CD4-positive, CD25-positive, alpha-beta regulatory T cell (primary cell): Measurements from ENCODE around the gene PTHLH. TPM values are rescaled to one million over a fixed set of nuclear protein-coding genes. Genes with fewer than 3 reads are reported as not detected.

Experiments
- ATAC-seq, 2 donors: fragments of 150-1000 bp; cut with Tn5 transposase; one replicate each; pipeline ENCODE4 v1.10.0; 2021; ENCODE audit warnings: low read depth in 2 of 2, moderate number of reproducible peaks in 2 of 2, moderate library complexity in 1 of 2
- DNase-seq, 3 donors: peaks; one replicate each; pipeline versions ENCODE4 v3.0.0 to v3.0.0-alpha.2; 2012 to 2022; ENCODE audit warnings: mixed read lengths in 1 of 3
- H3K27ac ChIP-seq: one replicate; pipeline ENCODE4 v1.7.0; 2013; ENCODE audit warnings: mild to moderate bottlenecking, low read length; ENCODE audit not compliant: insufficient read depth, poor library complexity, severe bottlenecking
- H3K27me3 ChIP-seq: one replicate; pipeline ENCODE4 v1.7.0; 2013; ENCODE audit warnings: low read length; ENCODE audit not compliant: control insufficient read depth, insufficient read depth
- H3K36me3 ChIP-seq: one replicate; pipeline ENCODE4 v1.7.0; 2013; ENCODE audit warnings: mild to moderate bottlenecking, low read length, moderate library complexity; ENCODE audit not compliant: control insufficient read depth, insufficient read depth
- H3K4me1 ChIP-seq: 2 replicates; pipeline ENCODE4 v1.7.0; 2013; ENCODE audit warnings: mild to moderate bottlenecking, low read length; ENCODE audit not compliant: insufficient read depth, control insufficient read depth, poor library complexity, severe bottlenecking
- H3K4me3 ChIP-seq: one replicate; pipeline ENCODE4 v1.7.0; 2013; ENCODE audit warnings: low read depth, mild to moderate bottlenecking, low read length, moderate library complexity
- H3K9me3 ChIP-seq, 2 experiments: 1 replicate in 1 of 2; 2 replicates in 1 of 2; pipeline ENCODE4 v1.7.0; 2013; ENCODE audit warnings: low read length in 2 of 2, mild to moderate bottlenecking in 1 of 2, moderate library complexity in 1 of 2; ENCODE audit not compliant: control insufficient read depth in 2 of 2
- H3K27ac Mint-ChIP-seq, 3 donors: one replicate each; pipeline ENCODE4 v1.8.0; 2020 to 2022; ENCODE audit warnings: mild to moderate bottlenecking in 3 of 3, mixed read lengths in 3 of 3, moderate library complexity in 2 of 3
- H3K27me3 Mint-ChIP-seq: one replicate; pipeline ENCODE4 v1.8.0; 2022; ENCODE audit warnings: mild to moderate bottlenecking, mixed read lengths
- H3K36me3 Mint-ChIP-seq: one replicate; pipeline ENCODE4 v1.8.0; 2020; ENCODE audit warnings: mixed read lengths
- H3K4me1 Mint-ChIP-seq, 4 donors: one replicate each; pipeline ENCODE4 v1.8.0; 2020 to 2022; ENCODE audit warnings: mixed read lengths in 4 of 4, mild to moderate bottlenecking in 1 of 4
- H3K4me3 Mint-ChIP-seq, 4 donors: one replicate each; pipeline ENCODE4 v1.8.0; 2020 to 2022; ENCODE audit warnings: mild to moderate bottlenecking in 4 of 4, mixed read lengths in 4 of 4, moderate library complexity in 3 of 4
- H3K9me3 Mint-ChIP-seq, 7 donors: one replicate each; pipeline ENCODE4 v1.8.0; 2020 to 2022; ENCODE audit warnings: mixed read lengths in 7 of 7, mild to moderate bottlenecking in 3 of 7, moderate library complexity in 2 of 7
- polyA plus RNA-seq, 4 donors: library from polyadenylated mRNA; unstranded; fragments of 300-500 nt; fragmentation: Illumina TruSeq; gene quantifications; one replicate each; pipeline ENCODE4 v1.2.3, GENCODE V29; 2021
- total RNA-seq: library from RNA; stranded (reverse); gene quantifications from one replicate; pipeline ENCODE4 v1.2.3, GENCODE V29; 2022

PTHLH gene
- total and polyA plus RNA-seq, 5 donors from 2014 or later = 0.15 TPM; not detected in 4

- no peaks in the 10 kb centered on the region for H3K27me3 ChIP-seq
- ATAC-seq = no peak
- H3K36me3 ChIP-seq = no peaks in the 10 kb centered on the region
- no peak for DNase-seq
- H3K9me3 ChIP-seq = no peaks in the 10 kb centered on the region
- H3K36me3 Mint-ChIP-seq = no peaks in the 10 kb centered on the region
- H3K9me3 Mint-ChIP-seq = peaks cover 0 to 9% (median 0%) of the 10 kb centered on the region in 7 donors
- no peak overlapping the region for H3K4me3 Mint-ChIP-seq
- H3K4me1 ChIP-seq = no peaks in the 10 kb centered on the region
- no peak overlapping the region for H3K4me3 ChIP-seq
- no peak overlapping the region for H3K27ac Mint-ChIP-seq
- no peaks in the 10 kb centered on the region for H3K27me3 Mint-ChIP-seq
- H3K27ac ChIP-seq = no peak overlapping the region
- peaks cover 0 to 11% (median 0%) of the 10 kb centered on the region in 4 donors for H3K4me1 Mint-ChIP-seq
Observed at GRCh38 chr12:27915536-27915935, 57.0 kb downstream of the PTHLH start.

- Histone ChIP-seq H3K4me1 (no peaks in the 10 kb centered on the region), H3K27me3 (no peaks in the 10 kb centered on the region), H3K9me3 (no peaks in the 10 kb centered on the region), H3K4me3 (no peak overlapping the region), H3K27ac (no peak overlapping the region), H3K36me3 (no peaks in the 10 kb centered on the region)
- peaks cover 0 to 9% (median 0%) of the 10 kb centered on the region in 7 donors for H3K9me3 Mint-ChIP-seq
- no peak overlapping the region for H3K27ac Mint-ChIP-seq
- H3K4me1 Mint-ChIP-seq = peaks cover 0 to 11% (median 0%) of the 10 kb centered on the region in 4 donors
- H3K4me3 Mint-ChIP-seq = no peak overlapping the region
- no peaks in the 10 kb centered on the region for H3K27me3 Mint-ChIP-seq
- no peaks in the 10 kb centered on the region for H3K36me3 Mint-ChIP-seq
- no peak for ATAC-seq
- no peak for DNase-seq
Observed at GRCh38 chr12:27915021-27915420, 57.5 kb downstream of the PTHLH start.

DNA sequence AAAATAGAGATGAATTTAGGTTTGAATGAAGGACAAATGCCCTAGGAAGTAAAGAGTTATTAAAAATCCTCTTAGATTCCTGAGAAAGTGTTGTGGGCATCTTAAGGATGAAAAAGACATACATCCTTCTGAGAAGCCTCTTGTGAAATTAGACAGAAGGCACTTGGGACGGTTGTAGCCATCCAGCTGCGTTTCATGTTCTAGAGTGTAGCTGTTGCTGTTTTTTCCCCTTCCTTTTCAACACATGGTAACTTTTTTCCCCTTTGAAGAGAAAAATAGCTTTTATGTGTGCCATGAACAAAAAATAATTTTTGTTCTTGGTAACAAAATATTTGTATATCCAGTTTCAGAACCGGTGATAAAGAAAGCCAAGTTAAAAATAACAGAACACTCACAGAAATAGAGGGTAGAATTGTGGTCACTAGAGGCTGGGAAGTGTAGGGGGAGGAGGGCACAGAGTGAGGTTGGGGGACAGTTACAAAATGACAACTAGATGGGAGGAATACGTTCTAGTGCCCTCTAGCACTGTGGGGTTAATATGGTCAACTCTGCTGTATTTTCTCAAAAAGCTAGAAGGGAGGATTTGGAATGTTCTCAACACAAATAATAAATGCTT is 58.4 kb downstream of the PTHLH start:
- peaks cover 4% of the 10 kb centered on the region for H3K27me3 Mint-ChIP-seq
- no peak overlapping the region for H3K27ac Mint-ChIP-seq
- H3K4me3 Mint-ChIP-seq = no peak overlapping the region
- H3K9me3 Mint-ChIP-seq = peaks cover 0 to 9% (median 0%) of the 10 kb centered on the region in 7 donors
- Histone ChIP-seq H3K4me3 (no peak overlapping the region), H3K9me3 (no peaks in the 10 kb centered on the region), H3K27me3 (no peaks in the 10 kb centered on the region), H3K4me1 (no peaks in the 10 kb centered on the region), H3K27ac (no peak overlapping the region), H3K36me3 (no peaks in the 10 kb centered on the region)
- H3K4me1 Mint-ChIP-seq = peaks cover 0 to 11% (median 0%) of the 10 kb centered on the region in 4 donors
- ATAC-seq = no peak
- no peaks in the 10 kb centered on the region for H3K36me3 Mint-ChIP-seq
- no peak for DNase-seq

DNA sequence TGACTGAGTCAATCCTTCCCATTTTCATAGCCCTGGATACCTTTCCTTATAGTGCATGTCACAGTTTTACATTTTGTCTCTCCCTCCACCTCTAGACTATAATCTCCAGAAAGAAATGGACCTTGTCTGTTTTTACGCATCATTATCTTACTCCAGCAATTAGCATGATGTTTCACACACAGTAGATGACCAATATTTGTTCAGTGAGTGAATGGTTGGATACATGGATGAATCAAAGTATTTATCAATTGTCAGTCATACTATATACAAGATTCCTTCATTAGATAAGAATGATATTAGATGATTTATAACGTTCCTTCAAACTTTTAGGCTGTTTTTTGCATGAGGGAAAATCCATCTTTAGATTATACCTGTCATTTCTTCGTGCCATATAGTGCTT is 61.1 kb downstream of the PTHLH start:
- Mint-ChIP-seq H3K27ac (no peak overlapping the region), H3K4me3 (no peak overlapping the region), H3K36me3 (no peaks in the 10 kb centered on the region), H3K27me3 (peaks cover 4% of the 10 kb centered on the region), H3K9me3 (peaks cover 0 to 9% (median 0%) of the 10 kb centered on the region in 7 donors), H3K4me1 (peaks cover 0 to 11% (median 0%) of the 10 kb centered on the region in 4 donors)
- Histone ChIP-seq H3K4me3 (no peak overlapping the region), H3K9me3 (no peaks in the 10 kb centered on the region), H3K27me3 (no peaks in the 10 kb centered on the region), H3K4me1 (no peaks in the 10 kb centered on the region), H3K36me3 (no peaks in the 10 kb centered on the region), H3K27ac (no peak overlapping the region)
- no peak for DNase-seq
- no peak for ATAC-seq

Other genes starting within 250 kb of the PTHLH start
- gene KLHL42, start 192.5 kb downstream of the PTHLH start, total RNA-seq = 23.6 TPM
- gene KLHL42, start 192.5 kb downstream of the PTHLH start, polyA plus RNA-seq = 10 to 100 TPM; 10.6 to 15.0 (median 12.6) TPM
- not detected for gene MANSC4, start 192.5 kb downstream of the PTHLH start, total RNA-seq
- gene MANSC4, start 192.5 kb downstream of the PTHLH start, polyA plus RNA-seq = 1 to 10 TPM in 3 of 4 donors, not detected in 1; 1.5 to 2.4 (median 1.9) TPM
- 62.1 TPM for gene CCDC91, start 217.7 kb upstream of the PTHLH start, total RNA-seq
- 10 to 100 TPM; 59.4 to 74.0 (median 66.6) TPM for gene CCDC91, start 217.7 kb upstream of the PTHLH start, polyA plus RNA-seq